ENCODE measurements around the gene CA4. TPM values are rescaled to one million over a fixed set of nuclear protein-coding genes. Genes with fewer than 3 reads are reported as not detected.
"Not testable (repeated sequence)": the region's sequence is repeated elsewhere in the genome, so short reads cannot be mapped to it uniquely, and the experiment has no call there.

The CA4 gene
- polyA plus RNA-seq (2011; rRNA removed) (not detected in 2 replicates), polyA minus RNA-seq (2011; rRNA and poly(A)+ RNA removed) (not detected in 2 replicates)

DNA sequence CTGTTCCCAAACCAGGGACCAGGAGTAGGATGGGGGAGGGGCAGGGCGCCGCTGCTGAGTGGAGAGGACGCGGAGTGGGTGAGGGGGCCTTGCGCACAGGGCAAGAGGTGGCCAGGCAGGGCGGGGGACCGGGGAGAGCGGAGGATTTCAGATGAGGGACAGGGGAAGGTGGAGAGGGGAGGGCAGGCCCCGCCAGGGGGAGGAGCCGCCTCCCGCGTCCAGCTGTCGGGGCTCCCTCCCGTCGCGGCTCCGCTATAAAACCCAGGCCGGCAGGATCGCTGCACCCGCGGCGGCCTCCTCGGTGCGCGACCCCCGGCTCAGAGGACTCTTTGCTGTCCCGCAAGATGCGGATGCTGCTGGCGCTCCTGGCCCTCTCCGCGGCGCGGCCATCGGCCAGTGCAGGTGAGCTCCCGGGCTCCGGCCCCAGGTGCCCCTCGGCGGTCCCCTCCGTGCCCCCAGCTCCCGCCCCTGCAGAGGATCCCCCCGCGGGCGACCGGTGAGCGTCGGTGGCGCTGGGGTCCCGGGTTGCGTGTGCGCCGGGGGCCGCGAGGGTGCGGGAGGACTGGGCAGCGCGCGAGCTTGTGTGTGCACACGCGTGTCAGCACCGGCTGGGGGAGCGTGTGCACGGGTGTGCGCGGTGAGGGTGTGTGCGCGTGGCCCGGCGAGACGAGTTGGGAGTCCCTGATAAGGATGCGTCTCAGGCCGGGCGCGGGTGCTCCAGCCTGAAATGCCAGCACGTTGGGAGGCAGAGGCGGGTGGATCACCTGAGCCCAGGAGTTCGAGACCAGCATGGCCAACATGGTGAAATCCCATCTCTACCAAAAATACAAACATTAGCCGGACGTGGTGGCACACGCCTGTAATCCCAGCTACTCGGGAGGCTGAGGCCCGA, at the start of gene CA4:
TSS of gene CA4 (plus strand) at position 283 of the 892 bp plus-strand sequence. CDS start at position 345, 62 bp downstream.
- CTCF ChIA-PET, result interaction anchor here (0.6 to 2.0 kb wide), 4 partner anchors 8 to 268 kb away, joined by 3 to 7 read pairs (median 4); no protein-coding TSS in a partner anchor
- no peak for DNase-seq (ENCODE audit: low read depth)
- peaks cover 35% of the 10 kb centered on the region for H3K27me3 ChIP-seq (ENCODE audit: control insufficient read depth, insufficient read depth, low read length)
- H3K4me3 ChIP-seq (ENCODE audit: low read depth, low read length), result no peak within 1 kb of the TSS
- no peaks in the 10 kb centered on the region for H3K36me3 ChIP-seq (ENCODE audit: control insufficient read depth, insufficient read depth, low read length)
- POLR2A ChIA-PET, result no interaction called here
- no peak for TF ChIP-seq CTCF (IDR thresholded peaks at IDR 0.05; ENCODE audit: insufficient read depth, low read depth, low read length)

GRCh38 chr17:60100577-60100976, 49.2 kb upstream of the CA4 start:
- H3K36me3 ChIP-seq (ENCODE audit: control insufficient read depth, insufficient read depth, low read length); DNase-seq (ENCODE audit: low read depth); H3K27me3 ChIP-seq (ENCODE audit: control insufficient read depth, insufficient read depth, low read length); CTCF ChIA-PET; H3K4me3 ChIP-seq (ENCODE audit: low read depth, low read length); POLR2A ChIA-PET: not testable (repeated sequence)

DNA sequence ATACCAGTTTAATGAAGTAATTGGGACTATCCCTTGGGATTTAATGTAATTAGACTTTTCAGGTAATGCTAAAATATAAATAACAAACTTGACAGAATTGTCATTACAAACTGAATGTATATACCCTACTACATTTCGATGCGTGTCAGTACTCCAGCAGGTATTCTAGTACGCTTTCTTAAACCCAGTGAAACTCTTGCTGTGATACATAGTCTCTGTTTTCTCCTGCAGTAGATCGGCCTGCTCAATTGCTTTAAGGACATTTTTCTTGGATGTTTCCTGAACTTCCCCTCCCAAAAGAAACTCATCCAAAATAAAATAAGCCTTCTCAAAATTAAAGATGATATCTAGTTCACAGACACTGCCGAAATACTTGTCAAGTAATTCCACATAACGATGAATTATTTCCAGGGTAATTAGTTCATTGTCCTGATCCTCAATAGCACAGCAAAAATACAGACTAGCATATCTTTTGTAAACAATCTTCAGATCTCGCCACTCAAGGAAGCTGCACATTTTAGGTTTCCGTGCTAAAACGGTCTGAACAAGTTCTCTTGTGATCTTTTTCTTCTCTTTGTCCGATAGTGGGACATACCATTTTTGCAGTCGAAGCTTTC, 47.6 kb upstream of the CA4 start:
- H3K4me3 ChIP-seq (ENCODE audit: low read depth, low read length); H3K27me3 ChIP-seq (ENCODE audit: control insufficient read depth, insufficient read depth, low read length); DNase-seq (ENCODE audit: low read depth); POLR2A ChIA-PET; CTCF ChIA-PET; H3K36me3 ChIP-seq (ENCODE audit: control insufficient read depth, insufficient read depth, low read length): not testable (repeated sequence)

DNA sequence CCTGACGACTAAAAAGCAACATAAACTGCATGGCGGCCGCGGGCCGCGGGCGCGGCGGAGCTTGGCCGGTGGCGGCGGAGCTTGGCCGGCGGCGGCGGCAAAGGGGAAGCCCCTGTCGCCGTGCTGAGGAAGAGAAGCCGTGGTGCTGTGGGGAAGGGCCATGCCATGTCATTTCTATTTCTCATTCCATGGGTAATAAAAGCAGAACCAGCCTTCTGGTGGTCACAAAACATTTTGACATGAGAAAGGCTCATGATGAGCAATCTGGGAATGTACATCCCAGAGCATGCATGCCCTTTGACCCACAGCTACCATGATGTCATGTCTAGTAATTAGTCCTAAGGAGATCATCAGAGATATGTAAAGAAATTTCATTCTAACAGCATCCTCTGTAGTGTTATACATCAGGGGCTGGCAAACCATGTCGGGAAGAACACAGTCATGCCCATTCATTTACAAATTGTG, 47.1 kb upstream of the CA4 start:
- Histone ChIP-seq H3K36me3 (ENCODE audit: control insufficient read depth, insufficient read depth, low read length) (no peaks in the 10 kb centered on the region), H3K27me3 (ENCODE audit: control insufficient read depth, insufficient read depth, low read length) (no peaks in the 10 kb centered on the region), H3K4me3 (ENCODE audit: low read depth, low read length) (no peak overlapping the region)
- CTCF ChIA-PET, result no interaction called here
- POLR2A ChIA-PET, result no interaction called here
- DNase-seq (ENCODE audit: low read depth), result no peak
- no peak for TF ChIP-seq CTCF (IDR thresholded peaks at IDR 0.05; ENCODE audit: insufficient read depth, low read depth, low read length)

DNA sequence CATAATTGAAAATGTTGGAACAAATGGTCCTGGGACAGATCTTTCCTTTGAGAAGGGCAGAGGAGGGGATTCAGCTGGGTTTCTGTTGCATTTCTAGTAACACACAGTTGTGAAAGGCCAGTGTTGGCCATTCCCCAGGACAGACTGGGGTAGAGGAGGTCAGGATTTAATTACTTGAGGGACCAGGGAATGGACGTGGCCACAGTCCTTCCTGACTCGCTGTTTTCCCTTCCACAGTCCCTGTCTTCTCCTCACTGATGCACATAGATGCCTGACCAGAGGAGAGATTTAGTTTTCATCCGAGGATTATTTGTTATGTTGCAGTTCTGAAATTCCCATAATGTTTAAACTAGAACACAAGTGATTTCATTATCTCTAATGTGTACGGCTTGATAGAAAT, 45.8 kb upstream of the CA4 start:
- TF ChIP-seq CTCF (IDR thresholded peaks at IDR 0.05; ENCODE audit: insufficient read depth, low read depth, low read length), result no peak

More for the DNA sequence above, 45.8 kb upstream of the CA4 start:
- ChIA-PET CTCF (no interaction called here), POLR2A (no interaction called here)
- Histone ChIP-seq H3K27me3 (ENCODE audit: control insufficient read depth, insufficient read depth, low read length) (no peaks in the 10 kb centered on the region), H3K4me3 (ENCODE audit: low read depth, low read length) (no peak overlapping the region), H3K36me3 (ENCODE audit: control insufficient read depth, insufficient read depth, low read length) (no peaks in the 10 kb centered on the region)
- DNase-seq (ENCODE audit: low read depth), result no peak
